Mucosa of descending colon (tissue), 3 donors: ENCODE measurements around the gene CCNK. TPM values are rescaled to one million over a fixed set of nuclear protein-coding genes. Genes with fewer than 3 reads are reported as not detected.

Source experiments
- ATAC-seq: fragments of 200-7000 bp; cut with Tn5 transposase; one replicate; pipeline ENCODE4 v1.9.1; 2020; ENCODE audit warnings: mild to moderate bottlenecking, moderate library complexity
- DNase-seq, 3 donors: peaks; one replicate each; pipeline ENCODE4 v3.0.0-alpha.2; 2020
- H3K36me3 ChIP-seq: fragments of 200-600 bp; one replicate; pipeline ENCODE4 v1.8.0; 2021; ENCODE audit warnings: low read depth, mild to moderate bottlenecking
- H3K4me1 ChIP-seq: fragments of 200-600 bp; one replicate; pipeline ENCODE4 v1.8.0; 2021; ENCODE audit warnings: low read depth, mild to moderate bottlenecking
- H3K4me3 ChIP-seq: fragments of 200-600 bp; one replicate; pipeline ENCODE4 v1.8.0; 2021; ENCODE audit warnings: mild to moderate bottlenecking
- H3K9me3 ChIP-seq: fragments of 200-600 bp; one replicate; pipeline ENCODE4 v1.8.0; 2021; ENCODE audit warnings: mild to moderate bottlenecking
- CTCF ChIP-seq: fragments of 200-600 bp; IDR thresholded peaks from one replicate; pipeline ENCODE4 v1.8.0; 2022; ENCODE audit warnings: antibody characterized with exemption, mild to moderate bottlenecking
- intact Hi-C, 2 donors: fragments of 100-400 bp; cut with DNase I in 1 of 2; cut with micrococcal nuclease in 1 of 2; formaldehyde crosslinking; loops; one replicate each; pipeline versions ENCODE4 v1.11.0 to v1.11.1; 2022; cut with DNase I, micrococcal nuclease
- total RNA-seq, 3 donors: library from RNA; stranded (reverse); fragmentation: NEBNext Ultra II Directional in 2 of 3; extraction: Animal tissue kit (Norgen Biotek cat#: 25700) in 2 of 3; gene quantifications; one replicate each; pipeline versions ENCODE4 v1.2.1 to v1.2.4, GENCODE V29; 2021 to 2023
- donor health status: DM: no; HTN: no; CAD: no; lungs with moderate emphysema.
- donor health status: DM: no; HTN: no; CAD: no.
- donor health status: DM: no; HTN: yes; CAD: no.

Gene CCNK
- total RNA-seq, 3 donors from 2014 or later: 47.4 to 68.4 (median 64.5) TPM

- no peak overlapping the region for H3K4me3 ChIP-seq
- no peaks in the 10 kb centered on the region for H3K9me3 ChIP-seq
- intact Hi-C loops: no loop called here
- DNase-seq (no peak), ATAC-seq (no peak)
- no peak for TF ChIP-seq CTCF
- H3K36me3 ChIP-seq: no peaks in the 10 kb centered on the region
- H3K4me1 ChIP-seq: peaks cover 36% of the 10 kb centered on the region
Observed at GRCh38 chr14:99552021-99552553, 70.9 kb downstream of the CCNK start.

- H3K4me1 ChIP-seq: peaks cover 36% of the 10 kb centered on the region
- intact Hi-C loops: no loop called here
Observed at GRCh38 chr14:99552572-99553216, 71.5 kb downstream of the CCNK start.

GRCh38 chr14:99554184-99554583 lies 73.0 kb downstream of the CCNK start:
- H3K36me3 ChIP-seq: no peaks in the 10 kb centered on the region
- H3K9me3 ChIP-seq: no peaks in the 10 kb centered on the region
- peaks cover 36% of the 10 kb centered on the region for H3K4me1 ChIP-seq
- no peak overlapping the region for H3K4me3 ChIP-seq
- intact Hi-C loops: no loop called here
- peak; percentile 9 for ATAC-seq
- TF ChIP-seq CTCF: no peak
- DNase-seq: peak; percentile 29 to 47 (median 40)

More at GRCh38 chr14:99552572-99553216, 71.5 kb downstream of the CCNK start:
- DNase-seq: peak; percentile 84 to 89 (median 86)
- Histone ChIP-seq H3K9me3 (no peaks in the 10 kb centered on the region), H3K36me3 (no peaks in the 10 kb centered on the region), H3K4me3 (no peak overlapping the region)
- TF ChIP-seq CTCF: no peak
- ATAC-seq: peak; percentile 90

- H3K4me1 ChIP-seq: peaks cover 36% of the 10 kb centered on the region
- ATAC-seq (peak; percentile 56), DNase-seq (peak; percentile 56 to 79 (median 66))
- intact Hi-C loops: no loop called here
- no peak for TF ChIP-seq CTCF
- no peaks in the 10 kb centered on the region for H3K36me3 ChIP-seq
- no peaks in the 10 kb centered on the region for H3K9me3 ChIP-seq
- no peak overlapping the region for H3K4me3 ChIP-seq
Observed at GRCh38 chr14:99554757-99555531, 73.7 kb downstream of the CCNK start.

GRCh38 chr14:99556134-99556791 lies 75.1 kb downstream of the CCNK start:
- ATAC-seq: no peak
- TF ChIP-seq CTCF: no peak
- peaks cover 38% of the 10 kb centered on the region for H3K4me1 ChIP-seq
- H3K4me3 ChIP-seq: no peak overlapping the region
- no peak for DNase-seq
- H3K36me3 ChIP-seq: no peaks in the 10 kb centered on the region
- H3K9me3 ChIP-seq: no peaks in the 10 kb centered on the region
- intact Hi-C loops: no loop called here
